Lower lobe of right lung (tissue), 2 donors: ENCODE measurements around the gene ZNF227. TPM values are rescaled to one million over a fixed set of nuclear protein-coding genes. Genes with fewer than 3 reads are reported as not detected.
"Not testable (repeated sequence)": the region's sequence is repeated elsewhere in the genome, so short reads cannot be mapped to it uniquely, and the experiment has no call there.

Source experiments
- ATAC-seq, 2 donors: fragments of 200-7000 bp; cut with Tn5 transposase; one replicate each; pipeline ENCODE4 v1.9.1; 2020 to 2022; ENCODE audit warnings: mild to moderate bottlenecking in 2 of 2, moderate library complexity in 2 of 2
- DNase-seq: peaks from one replicate; pipeline ENCODE4 v3.0.0-alpha.2; 2020
- H3K27ac ChIP-seq: fragments of 200-600 bp; one replicate; pipeline ENCODE4 v1.8.0; 2022
- H3K27me3 ChIP-seq: fragments of 200-600 bp; one replicate; pipeline ENCODE4 v1.8.0; 2022; ENCODE audit warnings: low read depth
- H3K36me3 ChIP-seq: fragments of 200-600 bp; one replicate; pipeline ENCODE4 v1.8.0; 2022; ENCODE audit warnings: mild to moderate bottlenecking
- H3K4me1 ChIP-seq: fragments of 200-600 bp; one replicate; pipeline ENCODE4 v1.8.0; 2022
- H3K4me3 ChIP-seq: fragments of 200-600 bp; one replicate; pipeline ENCODE4 v1.8.0; 2022; ENCODE audit warnings: mild to moderate bottlenecking
- H3K9me3 ChIP-seq: fragments of 200-600 bp; one replicate; pipeline ENCODE4 v1.8.0; 2022
- intact Hi-C: fragments of 100-400 bp; cut with DNase I; formaldehyde crosslinking; loops from one replicate; pipeline ENCODE4 v1.11.0; 2022
- long read RNA-seq: library from polyadenylated mRNA; unstranded; transcript quantifications from one replicate; pipeline ENCODE4 v2.0.0, GENCODE V29; 2021
- total RNA-seq: library from RNA; stranded (reverse); fragmentation: NEBNext Ultra II Directional; extraction: Animal tissue kit (Norgen Biotek cat#: 25700); gene quantifications from one replicate; pipeline ENCODE4 v1.2.1, GENCODE V29; 2021
- TF ChIP-seq, protein P1 (sequence below): fragments of 200-600 bp; IDR thresholded peaks from one replicate; pipeline ENCODE4 v1.8.0; 2022; ENCODE audit warnings: antibody characterized with exemption, mild to moderate bottlenecking
- donor health status: DM: no; HTN: yes; CAD: no; lungs with severe emphysema.

The ZNF227 gene
- total RNA-seq: 18.2 TPM
- long read RNA-seq, transcript ZNF227-201 (6 exons, 3,043 nt): major isoform, 5 of 11 reads
- long read RNA-seq, partial matches to known transcripts: 1 of 11 reads
- long read RNA-seq, other reads (novel, unspliced or antisense): 4 of 11 reads

DNA sequence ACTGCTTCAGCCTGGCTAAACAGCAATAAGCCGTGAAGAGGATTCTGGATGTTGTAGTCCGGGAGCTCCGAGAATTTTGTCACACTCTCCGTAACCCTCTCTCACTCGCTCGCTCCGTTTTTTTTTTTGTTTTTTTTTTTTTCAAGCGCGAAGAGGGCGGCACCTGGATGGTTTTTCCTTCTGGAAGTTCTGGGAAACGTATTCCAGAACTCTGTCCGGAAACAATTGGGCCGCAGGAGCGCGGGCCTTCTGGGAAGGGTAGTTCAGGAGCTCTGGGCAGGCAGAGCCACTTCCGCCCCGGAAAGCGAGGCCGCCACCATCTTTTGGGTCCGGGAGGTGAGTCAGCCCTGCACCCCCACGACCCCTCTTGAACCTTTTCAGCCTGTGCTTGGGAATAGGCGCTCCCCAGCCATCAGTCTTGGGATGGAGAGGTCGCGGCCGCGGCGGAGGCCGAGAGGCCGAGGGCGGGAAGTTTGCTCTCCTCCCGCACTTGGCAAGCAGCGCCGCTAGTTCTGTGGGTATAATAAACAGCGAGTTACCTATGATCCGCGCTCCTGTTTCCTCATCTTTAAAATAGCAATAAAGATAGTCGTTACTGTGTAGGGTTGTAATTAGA is at the start of gene ZNF227:
TSS of gene ZNF227 (plus strand) at position 283 of the 616 bp plus-strand sequence. CDS start 5,261 bp downstream, outside the sequence.
- peak; percentile 94 for DNase-seq
- Histone ChIP-seq H3K36me3 (peaks cover 9% of the 10 kb centered on the region), H3K9me3 (peaks cover 19% of the 10 kb centered on the region), H3K27me3 (no peaks in the 10 kb centered on the region), H3K4me1 (peaks cover 16% of the 10 kb centered on the region), H3K27ac (peak within 1 kb of the TSS; percentile 82), H3K4me3 (peak within 1 kb of the TSS; percentile 81)
- intact Hi-C loops: no loop called here
- ATAC-seq: peak; percentile 99 to 100
- TF ChIP-seq, protein P1, sequence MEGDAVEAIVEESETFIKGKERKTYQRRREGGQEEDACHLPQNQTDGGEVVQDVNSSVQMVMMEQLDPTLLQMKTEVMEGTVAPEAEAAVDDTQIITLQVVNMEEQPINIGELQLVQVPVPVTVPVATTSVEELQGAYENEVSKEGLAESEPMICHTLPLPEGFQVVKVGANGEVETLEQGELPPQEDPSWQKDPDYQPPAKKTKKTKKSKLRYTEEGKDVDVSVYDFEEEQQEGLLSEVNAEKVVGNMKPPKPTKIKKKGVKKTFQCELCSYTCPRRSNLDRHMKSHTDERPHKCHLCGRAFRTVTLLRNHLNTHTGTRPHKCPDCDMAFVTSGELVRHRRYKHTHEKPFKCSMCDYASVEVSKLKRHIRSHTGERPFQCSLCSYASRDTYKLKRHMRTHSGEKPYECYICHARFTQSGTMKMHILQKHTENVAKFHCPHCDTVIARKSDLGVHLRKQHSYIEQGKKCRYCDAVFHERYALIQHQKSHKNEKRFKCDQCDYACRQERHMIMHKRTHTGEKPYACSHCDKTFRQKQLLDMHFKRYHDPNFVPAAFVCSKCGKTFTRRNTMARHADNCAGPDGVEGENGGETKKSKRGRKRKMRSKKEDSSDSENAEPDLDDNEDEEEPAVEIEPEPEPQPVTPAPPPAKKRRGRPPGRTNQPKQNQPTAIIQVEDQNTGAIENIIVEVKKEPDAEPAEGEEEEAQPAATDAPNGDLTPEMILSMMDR: no peak

DNA sequence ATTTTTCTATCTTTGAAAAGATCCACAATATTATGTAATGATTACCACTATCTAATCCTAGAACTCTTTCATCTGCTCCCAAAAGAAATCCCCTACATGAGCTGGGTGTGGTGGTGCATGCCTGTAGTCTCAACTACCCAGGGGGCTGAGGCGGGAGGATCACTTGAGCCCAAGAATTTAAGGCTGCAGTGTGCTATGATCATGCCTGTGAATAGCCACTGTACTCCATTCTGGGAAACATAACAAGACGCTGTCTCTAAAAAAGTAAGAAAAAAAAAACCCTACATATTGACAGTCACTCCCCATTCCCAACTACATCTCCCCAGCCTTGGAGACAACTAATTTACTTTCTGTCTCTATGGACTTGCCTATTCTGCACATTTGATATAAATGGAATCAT is 48.5 kb upstream of the ZNF227 start:
- intact Hi-C loops: no loop called here
- peaks cover 8% of the 10 kb centered on the region for H3K36me3 ChIP-seq
- H3K4me1 ChIP-seq: peaks cover 14% of the 10 kb centered on the region
- no peaks in the 10 kb centered on the region for H3K27me3 ChIP-seq
- H3K4me3 ChIP-seq: no peak overlapping the region
- DNase-seq: no peak
- TF ChIP-seq, protein P1: no peak
- H3K27ac ChIP-seq: no peak overlapping the region
- no peak for ATAC-seq
- H3K9me3 ChIP-seq: peaks cover 54% of the 10 kb centered on the region

DNA sequence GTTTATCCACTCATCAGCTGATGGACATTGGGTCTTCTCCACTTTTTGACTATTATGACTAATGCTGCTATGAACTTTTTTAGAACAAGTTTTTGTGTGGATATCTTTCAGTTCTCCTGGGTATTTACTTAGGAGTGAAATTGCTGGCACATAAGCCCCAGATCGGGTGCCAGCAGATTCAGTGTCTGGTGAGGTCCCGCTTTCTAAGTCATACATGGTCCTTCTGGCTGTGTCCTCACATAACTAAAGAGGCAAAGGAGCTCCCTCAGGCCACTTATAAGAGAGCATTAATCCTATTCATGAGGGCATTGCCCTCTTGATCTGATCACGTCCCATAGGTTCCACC is 48.0 kb upstream of the ZNF227 start:
- peaks cover 8% of the 10 kb centered on the region for H3K36me3 ChIP-seq
- no peak for ATAC-seq
- peaks cover 53% of the 10 kb centered on the region for H3K9me3 ChIP-seq
- no peaks in the 10 kb centered on the region for H3K27me3 ChIP-seq
- intact Hi-C loops: no loop called here
- no peak for DNase-seq
- H3K4me3 ChIP-seq: peak overlapping the region; percentile 71
- H3K4me1 ChIP-seq: peaks cover 14% of the 10 kb centered on the region
- TF ChIP-seq, protein P1: no peak
- H3K27ac ChIP-seq: peak overlapping the region; percentile 83

DNA sequence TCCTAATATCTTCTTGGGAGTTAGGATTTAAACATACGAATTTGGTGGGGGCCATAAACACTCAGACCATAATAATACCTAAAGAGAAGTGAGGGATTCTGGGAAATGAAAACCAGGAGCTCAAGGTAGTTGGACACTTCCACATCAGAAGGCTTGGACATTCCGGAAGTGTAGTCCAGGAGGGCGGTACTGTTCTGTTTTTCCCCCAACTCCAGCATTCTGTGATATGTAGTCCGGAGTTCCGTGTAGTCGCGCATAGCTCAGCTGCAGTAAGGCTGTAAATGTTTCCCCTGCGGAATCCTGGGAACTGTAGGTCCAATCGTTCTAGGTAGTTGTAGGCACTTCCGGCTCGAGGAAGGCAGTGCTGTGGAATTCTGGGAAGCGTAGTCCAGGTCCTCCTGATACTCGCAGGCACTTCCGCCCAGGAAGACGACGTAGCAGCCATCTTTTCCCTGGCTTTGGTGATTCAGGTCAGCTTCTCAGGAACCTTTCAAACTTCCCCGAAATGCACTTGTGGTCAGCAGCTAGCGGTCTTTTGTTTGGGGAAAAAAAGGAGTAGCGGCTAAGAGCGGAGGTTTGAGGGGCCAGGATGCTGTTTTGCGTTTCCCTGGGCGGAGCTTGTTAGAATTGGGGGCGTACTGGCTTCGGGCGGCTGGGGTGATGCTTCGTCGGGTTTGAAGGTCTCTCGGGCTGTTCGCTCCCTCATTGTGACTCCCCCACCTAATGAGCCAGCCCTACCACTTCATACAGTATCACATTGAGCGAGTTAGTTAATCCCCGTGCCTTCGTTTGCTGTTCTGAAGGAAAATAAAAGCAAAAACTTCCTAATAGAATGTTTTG is 47.4 kb upstream of the ZNF227 start, which contains the start of gene ZNF226:
TSS of gene ZNF226 (plus strand) at position 428 of the 840 bp plus-strand sequence. CDS start 4,981 bp downstream, outside the sequence.
- Histone ChIP-seq H3K9me3 (peaks cover 53% of the 10 kb centered on the region), H3K36me3 (peaks cover 13% of the 10 kb centered on the region), H3K27me3 (no peaks in the 10 kb centered on the region), H3K27ac (peak within 1 kb of the TSS; percentile 83), H3K4me1 (peaks cover 14% of the 10 kb centered on the region), H3K4me3 (peak within 1 kb of the TSS; percentile 71)
- DNase-seq (peak; percentile 90), ATAC-seq (peak; percentile 100)
- TF ChIP-seq, protein P1: no peak
- intact Hi-C loops: no loop called here

DNA sequence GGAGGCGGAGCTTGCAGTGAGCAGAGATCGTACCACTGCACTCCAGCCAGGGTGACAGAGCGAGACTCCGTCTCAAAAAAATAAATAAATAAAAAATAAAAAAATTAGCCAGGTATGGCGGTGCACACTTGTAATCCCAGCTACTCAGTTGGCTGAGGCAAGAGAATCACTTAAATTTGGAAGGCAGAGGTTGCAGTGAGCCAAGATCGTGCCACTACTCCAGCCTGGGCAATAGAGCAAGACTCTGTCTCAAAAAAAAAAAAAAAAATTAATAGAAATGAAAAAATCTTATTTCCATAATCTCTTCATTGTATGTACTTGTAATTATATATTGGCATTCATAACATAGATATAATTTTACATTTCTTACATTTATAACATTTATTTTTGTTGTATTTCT is 41.7 kb upstream of the ZNF227 start:
- intact Hi-C loops, H3K27ac ChIP-seq, H3K4me1 ChIP-seq, ATAC-seq, H3K4me3 ChIP-seq, DNase-seq, H3K27me3 ChIP-seq: not testable (repeated sequence)
- Histone ChIP-seq H3K36me3 (peaks cover 71% of the 10 kb centered on the region), H3K9me3 (peaks cover 79% of the 10 kb centered on the region)
